HG03442 (cell line): ENCODE results near the gene ATXN1.
A peak's percentile ranks its signal among the peaks of the same experiment; 100 is the strongest.
"Not testable (repeated sequence)": the region's sequence is repeated elsewhere in the genome, so short reads cannot be mapped to it uniquely, and the experiment has no call there.

Experiments
- ATAC-seq: cut with Tn5 transposase; IDR thresholded peaks from one replicate; pipeline ENCODE4 v1.9.1; 2021; ENCODE audit warnings: mild to moderate bottlenecking, moderate library complexity; ENCODE audit not compliant: unreplicated experiment

The ATXN1 gene

GRCh38 chr6:16378360-16378759, 382.9 kb downstream of the ATXN1 start:
- not testable (repeated sequence) for ATAC-seq

GRCh38 chr6:16377470-16377869, 383.8 kb downstream of the ATXN1 start:
- no peak for ATAC-seq

GRCh38 chr6:16375843-16376242, 385.4 kb downstream of the ATXN1 start:
- no peak for ATAC-seq

GRCh38 chr6:16375206-16375605, 386.1 kb downstream of the ATXN1 start:
- no peak for ATAC-seq

GRCh38 chr6:16374461-16375200, 386.6 kb downstream of the ATXN1 start:
- ATAC-seq = peak; percentile 94

- no peak for ATAC-seq
These were observed 387.2 kb downstream of the ATXN1 start for GRCh38 chr6:16374016-16374415.

- ATAC-seq = no peak
These were observed 389.1 kb downstream of the ATXN1 start for GRCh38 chr6:16372029-16372776.

- no peak for ATAC-seq
These were observed 389.9 kb downstream of the ATXN1 start for GRCh38 chr6:16371401-16371800.

- no peak for ATAC-seq
These were observed 390.3 kb downstream of the ATXN1 start for GRCh38 chr6:16370943-16371342.

GRCh38 chr6:16369989-16370388, 391.3 kb downstream of the ATXN1 start:
- no peak for ATAC-seq

GRCh38 chr6:16369140-16369745, 392.0 kb downstream of the ATXN1 start:
- no peak for ATAC-seq

GRCh38 chr6:16367571-16367970, 393.7 kb downstream of the ATXN1 start:
- ATAC-seq = no peak

GRCh38 chr6:16363749-16364148, 397.5 kb downstream of the ATXN1 start:
- ATAC-seq = no peak

- ATAC-seq = no peak
These were observed 398.3 kb downstream of the ATXN1 start for GRCh38 chr6:16362819-16363589.

- no peak for ATAC-seq
These were observed 399.0 kb downstream of the ATXN1 start for GRCh38 chr6:16362296-16362695.

GRCh38 chr6:16361861-16362260, 399.4 kb downstream of the ATXN1 start:
- ATAC-seq = no peak

- no peak for ATAC-seq
These were observed 400.1 kb downstream of the ATXN1 start for GRCh38 chr6:16361121-16361520.

GRCh38 chr6:16360365-16360764, 400.9 kb downstream of the ATXN1 start:
- ATAC-seq = no peak

- ATAC-seq = no peak
These were observed 401.7 kb downstream of the ATXN1 start for GRCh38 chr6:16359563-16359962.

GRCh38 chr6:16358531-16359138, 402.6 kb downstream of the ATXN1 start:
- no peak for ATAC-seq
